IPS DF 4.7 (cell line): ENCODE results near the gene EIF2B5.

Experiments used
- DNase-seq: peaks from one replicate; pipeline ENCODE4 v3.0.0-alpha.2; 2013; ENCODE audit warnings: low spot score; ENCODE audit errors: extremely low read depth

EIF2B5 gene

GRCh38 chr3:184193991-184194539 lies 58.9 kb downstream of the EIF2B5 start:
- no peak for DNase-seq
